Neuronal stem cell (in vitro differentiated cells): Measurements from ENCODE around the gene TYR.
A peak's percentile ranks its signal among the peaks of the same experiment; 100 is the strongest.

Experiments
- DNase-seq: peaks from one replicate; pipeline ENCODE4 v3.0.0-alpha.2; 2013; ENCODE audit warnings: low spot score
- H2AFZ ChIP-seq: one replicate; pipeline ENCODE4 v1.6.1; 2013; ENCODE audit warnings: mild to moderate bottlenecking, low read length, inconsistent platforms
- H2AK5ac ChIP-seq: 2 replicates; pipeline ENCODE4 v1.6.1; 2013; ENCODE audit warnings: low read depth, mild to moderate bottlenecking, inconsistent platforms, low read length, moderate library complexity, mixed read lengths
- H2BK120ac ChIP-seq: 2 replicates; pipeline ENCODE4 v1.6.1; 2013; ENCODE audit warnings: low read depth, mild to moderate bottlenecking, inconsistent platforms, low read length, moderate library complexity, mixed read lengths
- H2BK12ac ChIP-seq: one replicate; pipeline ENCODE4 v1.6.1; 2013; ENCODE audit warnings: low read length, inconsistent platforms
- H2BK15ac ChIP-seq: 2 replicates; pipeline ENCODE4 v1.6.1; 2013; ENCODE audit warnings: mild to moderate bottlenecking, low read length, inconsistent platforms, mixed read lengths
- H2BK5ac ChIP-seq: one replicate; pipeline ENCODE4 v1.6.1; 2013; ENCODE audit warnings: inconsistent platforms, mild to moderate bottlenecking, low read length, moderate library complexity
- H3K14ac ChIP-seq: one replicate; pipeline ENCODE4 v1.6.1; 2013; ENCODE audit warnings: low read length, inconsistent platforms
- H3K18ac ChIP-seq: 2 replicates; pipeline ENCODE4 v1.6.1; 2013; ENCODE audit warnings: low read length, inconsistent platforms
- H3K23ac ChIP-seq: 2 replicates; pipeline ENCODE4 v1.6.1; 2013; ENCODE audit warnings: low read depth, mild to moderate bottlenecking, mixed read lengths, low read length, inconsistent platforms; ENCODE audit not compliant: poor library complexity
- H3K27ac ChIP-seq: replicated peaks from 3 replicates; pipeline ENCODE4 v1.5.1; 2013; ENCODE audit warnings: low read length, inconsistent platforms
- H3K27me3 ChIP-seq, 3 experiments: 2 replicates each; pipeline ENCODE4 v1.6.1; 2013; ENCODE audit warnings: low read length in 3 of 3, mild to moderate bottlenecking in 2 of 3, inconsistent platforms in 1 of 3, low read depth in 1 of 3, mixed read lengths in 1 of 3, moderate library complexity in 1 of 3; ENCODE audit not compliant: control insufficient read depth in 3 of 3, insufficient read depth in 3 of 3
- H3K36me3 ChIP-seq, 2 donors: replicated peaks in 1 of 2; 2 replicates each; pipeline ENCODE4 v1.6.1; 2013; ENCODE audit warnings: low read length in 2 of 2; ENCODE audit not compliant: control insufficient read depth in 2 of 2, insufficient read depth in 2 of 2
- H3K4ac ChIP-seq: 2 replicates; pipeline ENCODE4 v1.6.1; 2013; ENCODE audit warnings: inconsistent platforms, mild to moderate bottlenecking, low read length, moderate library complexity
- H3K4me1 ChIP-seq, 2 donors: 1 replicate in 1 of 2; 2 replicates in 1 of 2; pipeline ENCODE4 v1.6.1; 2013; ENCODE audit warnings: low read length in 2 of 2, low read depth in 1 of 2; ENCODE audit not compliant: control insufficient read depth in 2 of 2, insufficient read depth in 1 of 2
- H3K4me2 ChIP-seq: one replicate; pipeline ENCODE4 v1.6.1; 2013; ENCODE audit warnings: mild to moderate bottlenecking, low read length, inconsistent platforms; ENCODE audit not compliant: insufficient read depth, poor library complexity, severe bottlenecking
- H3K4me3 ChIP-seq, 2 donors: 2 replicates each; pipeline ENCODE4 v1.5.1; 2013; ENCODE audit warnings: low read length in 2 of 2, mild to moderate bottlenecking in 2 of 2, inconsistent platforms in 1 of 2, moderate library complexity in 1 of 2
- H3K79me1 ChIP-seq: one replicate; pipeline ENCODE4 v1.6.1; 2013; ENCODE audit warnings: low read depth, mild to moderate bottlenecking, inconsistent platforms, low read length, moderate library complexity
- H3K9ac ChIP-seq: one replicate; pipeline ENCODE4 v1.6.1; 2013; ENCODE audit warnings: mild to moderate bottlenecking, low read depth, low read length, inconsistent platforms; ENCODE audit not compliant: poor library complexity
- H3K9me3 ChIP-seq, 2 donors: replicated peaks in 1 of 2; 2 replicates each; pipeline versions ENCODE3 to v1.6.1; 2013; ENCODE audit warnings: low read length in 2 of 2, mild to moderate bottlenecking in 2 of 2, inconsistent platforms in 1 of 2, low read depth in 1 of 2, mixed read lengths in 1 of 2, moderate library complexity in 1 of 2; ENCODE audit not compliant: control insufficient read depth in 2 of 2, insufficient read depth in 1 of 2
- H4K8ac ChIP-seq: one replicate; pipeline ENCODE4 v1.6.1; 2013; ENCODE audit warnings: low read depth, mild to moderate bottlenecking, inconsistent platforms, low read length, moderate library complexity
- H4K91ac ChIP-seq: one replicate; pipeline ENCODE4 v1.6.1; 2013; ENCODE audit warnings: low read length, low read depth, mild to moderate bottlenecking, inconsistent platforms; ENCODE audit not compliant: poor library complexity
- WGBS, 2 donors: extraction: QIAGEN DNeasy Blood & Tissue Kit; methylation state at CpG; one replicate each; pipeline ENCODE4 v1.1.7; 2013; ENCODE audit warnings: missing lambda C conversion rate in 2 of 2, mixed read lengths in 1 of 2; ENCODE audit not compliant: insufficient read length in 2 of 2, insufficient replicate concordance in 1 of 2; ENCODE audit errors: extremely low coverage in 2 of 2; 5-methylcytosine and 5-hydroxymethylcytosine counted together

The TYR gene

GRCh38 chr11:89161949-89162348, 15.7 kb upstream of the TYR start:
- no peaks in the 10 kb centered on the region for H3K4me1 ChIP-seq
- no peak overlapping the region for H2AK5ac ChIP-seq
- H2BK5ac ChIP-seq = no peak overlapping the region
- no peak for DNase-seq
- H2AFZ ChIP-seq = no peak overlapping the region
- no peak overlapping the region for H3K14ac ChIP-seq
- H3K36me3 ChIP-seq = no peaks in the 10 kb centered on the region
- no peak overlapping the region for H4K91ac ChIP-seq
- no peak overlapping the region for H2BK12ac ChIP-seq
- no CpG with 5 or more reads among the region's 3 CpGs for WGBS, 2 donors
- no peak overlapping the region for H3K27ac ChIP-seq
- no peaks in the 10 kb centered on the region for H3K79me1 ChIP-seq
- no peak overlapping the region for H3K23ac ChIP-seq
- H4K8ac ChIP-seq = no peak overlapping the region
- H3K9me3 ChIP-seq = no peaks in the 10 kb centered on the region
- H3K4me3 ChIP-seq = no peak overlapping the region
- H3K27me3 ChIP-seq = no peaks in the 10 kb centered on the region
- H3K18ac ChIP-seq = no peak overlapping the region
- H3K9ac ChIP-seq = no peak overlapping the region
- H2BK15ac ChIP-seq = no peak overlapping the region
- H3K4me2 ChIP-seq = no peak overlapping the region
- H2BK120ac ChIP-seq = no peak overlapping the region
- no peak overlapping the region for H3K4ac ChIP-seq

GRCh38 chr11:89163686-89164085, 14.0 kb upstream of the TYR start:
- Histone ChIP-seq H3K18ac (no peak overlapping the region), H2AK5ac (no peak overlapping the region), H3K27ac (no peak overlapping the region), H2BK12ac (no peak overlapping the region), H2AFZ (no peak overlapping the region), H3K4ac (no peak overlapping the region), H3K9me3 (no peaks in the 10 kb centered on the region), H3K14ac (no peak overlapping the region), H3K36me3 (no peaks in the 10 kb centered on the region), H3K4me3 (no peak overlapping the region), H3K9ac (no peak overlapping the region), H3K27me3 (no peaks in the 10 kb centered on the region), H3K4me2 (no peak overlapping the region), H3K23ac (no peak overlapping the region), H3K79me1 (no peaks in the 10 kb centered on the region), H2BK15ac (no peak overlapping the region), H4K8ac (no peak overlapping the region), H2BK120ac (no peak overlapping the region), H2BK5ac (no peak overlapping the region), H3K4me1 (no peaks in the 10 kb centered on the region), H4K91ac (no peak overlapping the region)
- WGBS, 2 donors = no CpG with 5 or more reads among the region's 3 CpGs
- DNase-seq = no peak

- H2AK5ac ChIP-seq = no peak overlapping the region
- H4K91ac ChIP-seq = no peak overlapping the region
- no peak overlapping the region for H3K27ac ChIP-seq
- no peak overlapping the region for H3K4ac ChIP-seq
- no peak overlapping the region for H3K14ac ChIP-seq
- no peak overlapping the region for H3K23ac ChIP-seq
- no peak overlapping the region for H4K8ac ChIP-seq
- H3K4me3 ChIP-seq = no peak overlapping the region
- no peak overlapping the region for H2BK15ac ChIP-seq
- no peak overlapping the region for H2BK120ac ChIP-seq
- H2BK12ac ChIP-seq = no peak overlapping the region
- H2BK5ac ChIP-seq = no peak overlapping the region
- H3K79me1 ChIP-seq = no peaks in the 10 kb centered on the region
- no peak for DNase-seq
- H3K27me3 ChIP-seq = no peaks in the 10 kb centered on the region
- H3K36me3 ChIP-seq = no peaks in the 10 kb centered on the region
- H3K9ac ChIP-seq = no peak overlapping the region
- no peaks in the 10 kb centered on the region for H3K9me3 ChIP-seq
- WGBS, 2 donors = no CpG with 5 or more reads among the region's 3 CpGs
- H3K18ac ChIP-seq = no peak overlapping the region
- H3K4me1 ChIP-seq = peaks cover 0 to 3% of the 10 kb centered on the region in 2 donors
- peak overlapping the region; percentile 48 for H2AFZ ChIP-seq
- no peak overlapping the region for H3K4me2 ChIP-seq
Observed at GRCh38 chr11:89168396-89168795, 9.3 kb upstream of the TYR start.

- no peaks in the 10 kb centered on the region for H3K79me1 ChIP-seq
- H3K23ac ChIP-seq = no peak overlapping the region
- no peak for DNase-seq
- no peak overlapping the region for H3K4me3 ChIP-seq
- H2BK120ac ChIP-seq = no peak overlapping the region
- no peak overlapping the region for H3K9ac ChIP-seq
- H2AK5ac ChIP-seq = no peak overlapping the region
- H2BK12ac ChIP-seq = no peak overlapping the region
- H3K27ac ChIP-seq = no peak overlapping the region
- no peaks in the 10 kb centered on the region for H3K9me3 ChIP-seq
- no peak overlapping the region for H4K91ac ChIP-seq
- no CpG with 5 or more reads among the region's 2 CpGs for WGBS, 2 donors
- H4K8ac ChIP-seq = no peak overlapping the region
- H3K27me3 ChIP-seq = no peaks in the 10 kb centered on the region
- no peak overlapping the region for H3K18ac ChIP-seq
- H2AFZ ChIP-seq = peak overlapping the region; percentile 78
- peaks cover 2 to 8% of the 10 kb centered on the region in 2 donors for H3K4me1 ChIP-seq
- H2BK5ac ChIP-seq = no peak overlapping the region
- H3K36me3 ChIP-seq = no peaks in the 10 kb centered on the region
- H3K4me2 ChIP-seq = no peak overlapping the region
- H3K4ac ChIP-seq = no peak overlapping the region
- no peak overlapping the region for H3K14ac ChIP-seq
- H2BK15ac ChIP-seq = no peak overlapping the region
Observed at GRCh38 chr11:89175796-89176195, 1.9 kb upstream of the TYR start.
